GM19324 (cell line): ENCODE data around the gene SLC39A11.
"Not testable (repeated sequence)": the region's sequence is repeated elsewhere in the genome, so short reads cannot be mapped to it uniquely, and the experiment has no call there.

Experiments
- ATAC-seq: cut with Tn5 transposase; IDR thresholded peaks from one replicate; pipeline ENCODE4 v1.9.1; 2021; ENCODE audit warnings: mild to moderate bottlenecking, moderate library complexity; ENCODE audit not compliant: unreplicated experiment, low FRiP score

The SLC39A11 gene

GRCh38 chr17:72852277-72852938 lies 240.1 kb downstream of the SLC39A11 start:
- no peak for ATAC-seq

- ATAC-seq = no peak
Measured at GRCh38 chr17:72850410-72851118, 241.9 kb downstream of the SLC39A11 start.

GRCh38 chr17:72846399-72846798 lies 246.1 kb downstream of the SLC39A11 start:
- ATAC-seq = no peak

DNA sequence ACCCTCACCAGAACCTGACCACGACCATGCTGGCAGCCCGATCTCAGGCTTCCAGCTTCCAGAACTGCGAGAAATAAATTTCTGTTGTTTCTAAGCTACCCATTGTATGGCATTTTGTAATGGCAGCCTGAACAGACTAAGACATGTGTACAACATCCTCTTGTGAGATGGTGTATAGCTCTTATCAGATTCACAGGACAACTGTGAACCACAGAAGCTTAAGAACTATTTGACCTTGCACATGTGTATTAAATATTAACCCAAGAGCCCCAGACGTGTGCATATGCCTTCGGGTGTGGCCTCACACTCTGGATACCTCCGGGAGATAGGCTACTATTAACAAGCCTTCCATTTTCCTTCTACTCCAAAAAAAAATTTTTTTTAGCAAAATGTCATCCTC lies 248.9 kb downstream of the SLC39A11 start:
- ATAC-seq = no peak

GRCh38 chr17:72840019-72840418 lies 252.5 kb downstream of the SLC39A11 start:
- ATAC-seq = no peak

GRCh38 chr17:72839131-72839725 lies 253.3 kb downstream of the SLC39A11 start:
- ATAC-seq = no peak

- ATAC-seq = no peak
Measured at GRCh38 chr17:72838581-72838980, 253.9 kb downstream of the SLC39A11 start.

GRCh38 chr17:72838068-72838467 lies 254.4 kb downstream of the SLC39A11 start:
- no peak for ATAC-seq

GRCh38 chr17:72837335-72837734 lies 255.2 kb downstream of the SLC39A11 start:
- ATAC-seq = no peak

GRCh38 chr17:72833128-72833765 lies 259.2 kb downstream of the SLC39A11 start:
- no peak for ATAC-seq

- no peak for ATAC-seq
Measured at GRCh38 chr17:72832306-72832705, 260.2 kb downstream of the SLC39A11 start.

- ATAC-seq = no peak
Measured at GRCh38 chr17:72829883-72830282, 262.6 kb downstream of the SLC39A11 start.

DNA sequence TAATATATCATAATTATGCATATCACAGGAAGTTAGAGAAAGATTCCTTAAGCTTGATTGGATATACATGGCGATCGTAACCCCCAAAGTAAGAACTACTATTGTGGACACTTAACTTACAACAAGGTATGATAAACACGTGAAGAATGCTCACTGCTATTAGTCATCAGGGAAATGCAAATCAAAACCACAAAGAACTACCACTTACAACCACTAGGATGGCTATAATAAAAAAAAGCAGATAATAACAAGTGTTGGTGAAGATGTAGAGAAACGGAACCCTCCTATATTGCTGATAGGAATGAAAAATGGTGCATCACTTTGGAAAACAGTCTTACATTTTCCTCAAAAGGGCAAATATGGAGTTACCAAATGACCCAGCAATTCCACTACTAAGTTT lies 265.9 kb downstream of the SLC39A11 start:
- ATAC-seq = no peak

GRCh38 chr17:72826059-72826458 lies 266.4 kb downstream of the SLC39A11 start:
- ATAC-seq = not testable (repeated sequence)

DNA sequence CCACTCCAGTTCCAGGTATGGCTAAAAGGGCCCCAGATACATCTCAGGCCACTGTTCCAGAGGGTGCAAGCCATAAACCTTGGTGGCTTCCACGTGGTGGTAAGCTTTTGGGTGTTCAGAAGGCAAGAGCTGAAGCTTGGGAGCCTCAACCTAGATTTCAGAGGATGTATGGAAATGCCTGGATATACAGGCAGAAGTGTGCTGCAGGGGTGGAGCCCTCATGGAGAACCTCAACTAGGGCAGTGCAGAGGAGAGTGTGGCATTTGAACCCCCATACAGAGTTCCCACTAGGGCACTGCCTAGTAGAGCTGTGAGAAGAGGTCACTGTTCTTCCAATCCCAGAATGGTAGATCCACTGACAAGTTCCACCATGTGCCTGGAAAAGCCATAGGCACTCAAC lies 267.3 kb downstream of the SLC39A11 start:
- no peak for ATAC-seq

- not testable (repeated sequence) for ATAC-seq
Measured at GRCh38 chr17:72824267-72824666, 268.2 kb downstream of the SLC39A11 start.

DNA sequence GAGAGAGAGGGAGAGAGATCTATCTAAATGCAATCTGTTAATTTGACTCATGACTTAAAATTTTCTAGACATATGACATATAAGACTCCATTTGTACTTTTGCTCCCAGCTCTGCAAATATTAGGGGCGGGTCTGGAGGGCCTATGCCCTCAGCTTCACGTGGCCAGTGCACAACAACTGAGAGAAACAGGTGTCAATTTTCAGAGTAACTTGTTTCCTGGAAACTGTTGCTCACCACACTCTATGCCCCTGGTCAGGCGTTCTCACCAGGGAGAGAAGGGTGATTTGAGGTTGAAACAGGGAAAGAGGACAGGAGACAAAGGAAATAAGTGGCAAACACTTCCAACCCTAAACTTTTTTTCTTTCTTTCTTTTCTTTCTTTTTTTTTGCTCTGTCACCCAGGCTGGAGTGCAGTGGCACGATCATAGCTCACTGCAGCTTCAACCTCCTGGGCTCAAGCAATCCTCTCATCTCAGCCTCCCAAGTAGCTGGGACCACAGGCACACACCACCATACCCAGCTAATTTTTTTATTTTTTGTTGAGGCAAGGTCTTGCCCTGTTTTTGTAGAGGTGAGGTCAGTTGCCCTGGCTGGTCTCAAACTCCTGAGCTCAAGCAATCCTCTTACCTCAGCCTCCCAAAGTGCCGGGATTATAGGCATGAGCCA lies 270.0 kb downstream of the SLC39A11 start:
- ATAC-seq = no peak

- no peak for ATAC-seq
Measured at GRCh38 chr17:72816406-72816805, 276.1 kb downstream of the SLC39A11 start.

- ATAC-seq = no peak
Measured at GRCh38 chr17:72813481-72813880, 279.0 kb downstream of the SLC39A11 start.

- no peak for ATAC-seq
Measured at GRCh38 chr17:72812823-72813222, 279.7 kb downstream of the SLC39A11 start.
